Measurements from ENCODE around the gene SETD6. TPM values are rescaled to one million over a fixed set of nuclear protein-coding genes. Genes with fewer than 3 reads are reported as not detected.

Gene SETD6
- total and polyA plus RNA-seq, 2 of the 13 experiments (the other 11 are each of a cell fraction or from before 2014, with no cell fraction given), result 24.0 to 25.7 TPM

GRCh38 chr16:58530179-58530578 is 14.9 kb downstream of the SETD6 start:
- TF ChIP-seq ZNF850 (CRISPR knock-in tag; conservative IDR thresholded peaks at IDR 0.05) (no peak), NR1H2 (CRISPR knock-in tag; IDR thresholded peaks at IDR 0.05; ENCODE audit: borderline replicate concordance, low read depth) (no peak), BHLHE40 (IDR thresholded peaks at IDR 0.05; ENCODE audit: low read length) (no peak)
- TF ChIP-seq, protein P1, sequence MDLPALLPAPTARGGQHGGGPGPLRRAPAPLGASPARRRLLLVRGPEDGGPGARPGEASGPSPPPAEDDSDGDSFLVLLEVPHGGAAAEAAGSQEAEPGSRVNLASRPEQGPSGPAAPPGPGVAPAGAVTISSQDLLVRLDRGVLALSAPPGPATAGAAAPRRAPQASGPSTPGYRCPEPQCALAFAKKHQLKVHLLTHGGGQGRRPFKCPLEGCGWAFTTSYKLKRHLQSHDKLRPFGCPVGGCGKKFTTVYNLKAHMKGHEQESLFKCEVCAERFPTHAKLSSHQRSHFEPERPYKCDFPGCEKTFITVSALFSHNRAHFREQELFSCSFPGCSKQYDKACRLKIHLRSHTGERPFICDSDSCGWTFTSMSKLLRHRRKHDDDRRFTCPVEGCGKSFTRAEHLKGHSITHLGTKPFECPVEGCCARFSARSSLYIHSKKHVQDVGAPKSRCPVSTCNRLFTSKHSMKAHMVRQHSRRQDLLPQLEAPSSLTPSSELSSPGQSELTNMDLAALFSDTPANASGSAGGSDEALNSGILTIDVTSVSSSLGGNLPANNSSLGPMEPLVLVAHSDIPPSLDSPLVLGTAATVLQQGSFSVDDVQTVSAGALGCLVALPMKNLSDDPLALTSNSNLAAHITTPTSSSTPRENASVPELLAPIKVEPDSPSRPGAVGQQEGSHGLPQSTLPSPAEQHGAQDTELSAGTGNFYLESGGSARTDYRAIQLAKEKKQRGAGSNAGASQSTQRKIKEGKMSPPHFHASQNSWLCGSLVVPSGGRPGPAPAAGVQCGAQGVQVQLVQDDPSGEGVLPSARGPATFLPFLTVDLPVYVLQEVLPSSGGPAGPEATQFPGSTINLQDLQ (CRISPR knock-in tag; IDR thresholded peaks at IDR 0.05), result no peak
- TF ChIP-seq, protein P2, sequence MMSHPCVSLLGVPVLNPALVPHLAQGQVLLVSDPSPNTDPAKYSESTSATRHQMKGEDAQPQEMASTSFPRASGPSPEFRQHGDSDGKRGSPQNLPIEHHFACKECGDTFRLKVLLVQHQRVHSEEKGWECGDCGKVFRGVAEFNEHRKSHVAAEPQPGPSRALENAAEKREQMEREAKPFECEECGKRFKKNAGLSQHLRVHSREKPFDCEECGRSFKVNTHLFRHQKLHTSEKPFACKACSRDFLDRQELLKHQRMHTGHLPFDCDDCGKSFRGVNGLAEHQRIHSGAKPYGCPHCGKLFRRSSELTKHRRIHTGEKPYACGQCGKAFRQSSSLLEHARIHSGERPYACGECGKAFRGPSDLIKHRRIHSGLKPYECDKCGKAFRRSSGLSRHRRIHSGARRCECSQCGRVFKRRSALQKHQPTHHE (CRISPR knock-in tag; IDR thresholded peaks at IDR 0.05; ENCODE audit: borderline replicate concordance), result no peak
- no peaks in the 10 kb centered on the region for H3K9me3 ChIP-seq (ENCODE audit: low read length)
- H3K27ac ChIP-seq (ENCODE audit: extremely low read length, insufficient read depth, low read length), result no peak overlapping the region
- no peaks in the 10 kb centered on the region for H3K4me1 ChIP-seq (ENCODE audit: insufficient read depth, low read length)
- no peaks in the 10 kb centered on the region for H4K20me1 ChIP-seq (ENCODE audit: insufficient read depth, low read length)
- ChIA-PET POLR2A (no interaction called here), CTCF (ENCODE audit: low intra/inter-chr PET ratio, low total read pairs) (no interaction called here)
- H3K9ac ChIP-seq (ENCODE audit: insufficient read depth, low read depth, low read length), result no peak overlapping the region
- no peak overlapping the region for H3K4me3 ChIP-seq (replicated peaks in 1 of 3; ENCODE audit: insufficient read depth in 1 of 3, low read depth in 2 of 3, low read length in 3 of 3)
- H3K36me3 ChIP-seq (replicated peaks in 1 of 2; ENCODE audit: control insufficient read depth in 1 of 2, insufficient read depth in 2 of 2, low read length in 2 of 2), result peaks cover 39 to 90% of the 10 kb centered on the region in 2 experiments
- BruUV-seq (replicated peaks), result no TSS peak
- 96% methylated on average over 5 of the region's 5 CpGs for WGBS (ENCODE audit: low lambda C conversion rate)
- H2AFZ ChIP-seq (ENCODE audit: low read length), result no peak overlapping the region
- intact Hi-C loops (cut with micrococcal nuclease; ENCODE audit: unreplicated experiment) (no loop called here), in situ Hi-C loops (cut with HindIII; ENCODE audit: extremely low pct_ligation_motif_present, low pct_unique_long_range_greater_than_20kb) (loop anchor here (5.0 kb wide), 1 partner anchor 37 kb away; no protein-coding TSS in a partner anchor)
- FAIRE-seq (no peak), DNase-seq (ENCODE audit: low spot score) (no peak), ATAC-seq (no peak)
- no peaks in the 10 kb centered on the region for H3K27me3 ChIP-seq (ENCODE audit: control insufficient read depth in 1 of 2, insufficient read depth in 2 of 2, low read length in 2 of 2)
- H3K4me2 ChIP-seq (ENCODE audit: low read depth, low read length), result no peak overlapping the region
- H3K79me2 ChIP-seq (ENCODE audit: insufficient read depth, low read length), result no peaks in the 10 kb centered on the region

Measured in HepG2 (cell line).